NCI-H1048 (cell line): ENCODE data around the gene SMYD1.

Experiments
- DNase-seq: peaks from one replicate; lab custom pipeline; 2025; lab: John Stamatoyannopoulos, UW

SMYD1 gene

DNA sequence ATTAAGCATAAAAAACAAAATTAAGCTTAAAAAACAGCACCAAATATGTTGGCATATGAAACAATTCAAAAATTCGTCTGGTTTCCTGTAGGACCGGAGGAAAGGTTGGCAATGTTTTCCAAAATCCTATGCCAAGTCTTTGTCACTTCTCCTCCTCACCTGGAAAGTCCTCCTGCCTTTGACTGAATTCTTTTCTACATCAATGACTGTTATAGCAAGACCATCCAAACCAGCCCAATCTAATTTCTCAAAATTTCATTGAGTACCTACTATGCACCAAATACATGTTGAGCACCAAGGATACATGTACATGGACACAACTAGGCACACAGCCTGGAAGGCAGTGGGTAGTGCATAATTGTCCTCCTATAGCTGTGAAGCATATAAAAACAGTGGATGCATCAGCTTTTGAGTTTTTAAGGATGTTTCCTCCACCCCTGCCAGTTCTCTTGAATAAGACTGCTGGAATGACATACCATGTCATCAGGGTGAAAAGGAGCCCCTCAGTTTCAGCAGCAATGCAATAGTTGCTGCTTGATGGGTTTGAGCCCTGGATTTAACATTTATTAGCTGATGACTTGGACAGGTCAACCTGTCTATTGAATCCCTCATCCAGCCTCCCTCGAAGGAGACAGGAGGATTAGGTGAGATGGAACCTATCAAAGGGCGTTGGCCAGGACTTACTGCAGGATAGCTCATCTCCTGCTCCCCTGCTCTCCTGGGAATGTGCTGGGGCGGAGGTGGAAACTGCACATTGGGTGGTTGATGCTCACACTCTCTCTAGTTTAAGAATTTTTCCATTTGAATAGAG, 55.7 kb downstream of the SMYD1 start:
- no peak for DNase-seq

DNA sequence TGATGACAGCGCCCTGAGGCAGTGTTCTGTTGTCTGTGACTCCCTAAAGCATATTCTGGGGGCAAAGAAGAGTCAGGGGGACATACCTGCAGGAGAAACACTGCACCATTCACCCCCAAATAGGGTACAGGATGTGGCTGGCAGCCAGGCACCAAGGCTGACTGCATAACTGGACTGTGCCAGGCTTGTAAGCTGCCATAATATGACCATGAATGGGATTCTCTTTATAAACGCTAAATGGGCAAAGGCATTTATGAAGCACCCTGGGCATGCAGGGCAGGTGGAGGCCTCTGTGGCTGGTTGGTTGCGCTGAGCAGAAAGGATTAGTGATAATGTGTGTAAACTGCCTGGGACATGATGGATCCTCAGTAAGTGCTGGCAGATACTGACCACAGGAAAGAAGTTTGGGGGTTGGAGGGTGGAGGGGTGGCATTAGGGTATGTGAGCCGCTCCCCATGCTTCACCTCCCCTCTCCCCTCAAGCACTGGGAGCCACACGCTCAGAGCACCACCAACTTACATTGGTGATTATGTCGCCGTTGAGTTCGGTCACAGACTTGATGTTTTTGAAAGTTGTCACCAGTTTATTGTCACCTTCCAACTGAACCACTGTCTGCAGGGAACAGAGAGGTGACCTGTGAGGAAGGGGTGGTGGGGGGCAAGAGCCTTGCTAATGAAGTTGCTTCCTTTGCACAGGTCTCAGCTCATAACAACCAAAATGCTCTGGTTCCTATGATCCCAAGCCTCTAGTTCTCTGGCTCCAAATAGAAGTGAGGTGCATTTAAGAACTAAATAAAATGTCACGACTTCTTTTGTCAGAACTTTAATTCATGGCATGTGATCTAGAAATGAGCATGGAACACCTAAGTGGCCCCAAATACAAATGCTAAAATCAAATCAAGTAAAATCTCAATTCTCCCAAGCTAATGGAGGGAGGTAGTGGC, 56.6 kb downstream of the SMYD1 start:
- no peak for DNase-seq

DNA sequence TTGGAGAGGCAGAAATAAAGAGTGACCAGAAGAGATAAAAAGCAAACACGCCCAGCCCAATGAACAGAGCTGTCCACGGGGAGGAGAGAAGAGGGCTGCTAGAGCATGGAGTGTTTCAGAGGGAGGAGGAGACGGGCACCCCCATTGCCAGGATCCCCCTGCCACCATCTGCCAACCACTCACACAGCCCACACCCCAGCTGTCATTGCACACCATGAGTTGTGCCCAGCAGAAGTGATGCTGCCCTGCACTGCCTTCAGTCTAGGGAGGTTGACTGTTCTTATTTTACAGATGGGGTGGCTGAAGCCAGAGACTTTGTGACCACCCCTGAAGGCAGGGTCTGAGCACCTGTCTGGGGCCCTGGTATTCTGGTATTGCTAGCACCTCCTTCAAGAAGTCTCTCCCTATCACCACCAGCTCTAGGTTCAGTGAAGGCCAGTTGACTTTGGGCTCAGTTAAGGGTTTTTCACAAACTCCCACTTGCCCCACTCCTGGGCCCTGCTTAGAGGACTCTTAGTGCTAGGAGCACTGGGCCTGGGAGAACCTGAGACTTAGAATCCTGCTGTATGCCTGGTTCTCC, 57.8 kb downstream of the SMYD1 start:
- no peak for DNase-seq

DNA sequence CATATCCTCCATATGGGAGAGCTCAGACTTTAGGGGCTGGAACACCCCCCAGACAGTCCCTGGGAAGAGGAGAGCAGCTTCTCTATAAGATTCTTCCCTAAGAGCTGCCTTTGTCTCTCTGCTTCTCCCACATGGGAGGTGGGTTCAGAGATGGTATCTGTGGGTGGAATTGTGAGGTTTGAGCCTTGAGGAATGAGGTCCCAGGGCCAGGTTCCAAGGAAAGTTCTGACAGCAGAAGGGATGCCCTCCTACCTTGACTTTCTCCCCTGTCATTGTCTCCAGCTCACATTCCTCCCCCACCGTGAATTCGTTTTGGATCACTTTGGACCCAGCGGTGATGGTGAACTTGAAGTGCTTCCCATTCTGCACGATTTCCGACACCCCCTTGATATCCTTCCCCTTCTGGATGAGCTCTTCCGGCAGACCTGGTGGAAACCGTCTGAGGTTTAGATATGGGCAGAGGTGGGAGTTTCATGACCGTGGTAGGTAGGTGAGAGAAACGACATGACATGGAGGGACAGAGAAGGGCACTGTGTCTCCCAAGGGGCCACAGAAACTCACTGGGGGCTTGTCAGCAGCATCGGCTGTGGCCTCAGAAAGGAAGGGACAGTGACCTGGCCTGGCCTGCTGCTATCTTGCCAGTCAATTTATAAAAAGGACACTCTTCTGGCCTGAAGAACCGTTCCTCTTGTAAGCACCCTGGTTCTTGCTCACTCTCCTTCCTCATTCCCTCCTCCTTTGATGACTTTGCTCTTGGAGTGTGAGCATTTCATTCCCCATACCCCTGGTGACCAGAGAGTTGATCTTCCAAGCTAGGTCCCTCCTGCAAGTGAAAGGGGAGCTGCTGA, 58.5 kb downstream of the SMYD1 start:
- DNase-seq = no peak

DNA sequence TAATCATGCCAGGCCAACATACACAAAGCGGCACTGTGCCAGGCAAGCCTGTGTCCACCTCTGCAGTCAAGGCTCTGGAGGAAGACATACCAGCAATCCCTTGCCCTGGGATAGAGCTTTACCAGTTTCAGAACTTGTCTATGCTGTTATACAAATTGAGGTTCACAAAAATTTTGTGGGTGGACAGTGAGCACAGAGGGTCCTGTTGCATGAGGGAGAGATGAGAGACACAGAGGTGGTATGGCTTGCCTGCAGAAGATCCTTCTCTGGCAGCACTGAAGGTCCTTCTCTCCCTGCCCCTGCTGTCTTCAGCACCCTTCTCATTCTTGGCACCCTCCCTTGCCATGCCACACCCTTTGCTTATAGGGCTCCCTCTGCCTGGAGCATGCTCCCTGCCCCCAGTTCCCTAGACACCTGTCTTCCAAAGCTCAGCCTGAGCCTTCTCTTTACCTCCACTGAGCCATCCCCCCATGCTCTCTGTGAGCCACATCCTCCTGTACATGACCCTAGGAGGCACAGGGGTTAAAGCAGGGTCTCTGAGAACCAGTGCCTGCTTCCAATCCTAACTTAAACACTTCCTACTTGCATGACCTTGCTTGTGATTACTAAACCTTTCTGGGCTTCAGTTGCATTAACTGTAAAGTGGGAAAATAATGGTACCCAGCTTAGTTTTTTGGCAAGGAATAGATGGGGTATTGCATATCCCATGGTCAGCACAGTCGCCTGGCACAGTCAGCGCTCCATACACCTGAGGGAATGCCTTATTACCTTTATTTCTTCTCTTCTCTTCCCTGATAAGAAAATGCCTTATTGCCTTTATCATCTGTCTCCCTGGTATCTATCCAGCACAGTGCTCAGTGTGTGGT, 59.4 kb downstream of the SMYD1 start:
- DNase-seq = no peak

DNA sequence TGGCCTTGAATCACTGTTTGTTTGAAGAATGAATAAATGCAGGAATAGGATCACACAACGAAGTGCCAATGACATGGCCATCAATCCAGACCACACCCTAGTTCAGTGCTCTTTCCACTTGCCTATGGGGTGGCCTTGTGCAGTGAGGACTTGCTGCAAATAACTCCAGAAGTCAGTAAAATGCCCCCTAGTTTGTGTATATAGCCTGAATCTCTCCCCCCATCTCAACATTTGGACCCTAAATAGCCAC, 59.9 kb downstream of the SMYD1 start:
- no peak for DNase-seq

DNA sequence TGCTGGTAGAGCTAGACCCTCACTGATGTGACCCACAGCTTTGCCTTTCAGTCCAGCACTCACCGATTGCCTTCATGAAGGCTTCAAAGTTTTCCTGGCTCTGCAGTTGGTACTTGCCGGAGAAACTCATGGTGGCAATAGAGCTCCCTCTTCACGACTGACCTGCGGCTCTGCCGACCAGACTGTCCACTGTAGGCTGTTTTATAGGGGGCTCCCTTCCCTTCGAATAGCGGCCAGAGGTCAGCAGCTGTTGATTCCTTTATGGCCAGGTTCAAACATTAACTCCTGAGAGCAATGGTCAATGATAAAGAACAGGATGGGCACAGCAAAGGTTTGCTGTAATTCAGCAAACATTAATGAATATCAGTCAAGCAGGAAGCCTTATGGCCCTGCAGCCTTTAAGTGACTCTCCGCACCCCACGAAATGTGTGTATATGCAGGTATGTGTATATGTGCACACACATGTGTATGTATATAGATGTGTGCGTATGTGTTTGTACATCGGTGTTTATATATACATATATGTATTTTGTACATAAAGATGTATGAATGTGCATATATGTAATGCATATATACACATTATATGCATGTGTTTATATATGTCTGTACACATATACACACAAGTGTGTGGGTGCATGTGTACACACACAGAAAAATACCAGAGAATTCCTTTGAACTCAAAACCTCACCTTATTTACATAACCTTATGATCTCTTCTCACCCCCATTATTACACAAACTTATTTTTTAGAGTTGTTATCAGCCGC, 60.4 kb downstream of the SMYD1 start, which contains the start of gene FABP1:
Gene FABP1, minus strand, starts transcription at position 175 of the 766 bp plus-strand sequence. Its CDS starts 45 bp downstream, at position 130.
- no peak for DNase-seq

DNA sequence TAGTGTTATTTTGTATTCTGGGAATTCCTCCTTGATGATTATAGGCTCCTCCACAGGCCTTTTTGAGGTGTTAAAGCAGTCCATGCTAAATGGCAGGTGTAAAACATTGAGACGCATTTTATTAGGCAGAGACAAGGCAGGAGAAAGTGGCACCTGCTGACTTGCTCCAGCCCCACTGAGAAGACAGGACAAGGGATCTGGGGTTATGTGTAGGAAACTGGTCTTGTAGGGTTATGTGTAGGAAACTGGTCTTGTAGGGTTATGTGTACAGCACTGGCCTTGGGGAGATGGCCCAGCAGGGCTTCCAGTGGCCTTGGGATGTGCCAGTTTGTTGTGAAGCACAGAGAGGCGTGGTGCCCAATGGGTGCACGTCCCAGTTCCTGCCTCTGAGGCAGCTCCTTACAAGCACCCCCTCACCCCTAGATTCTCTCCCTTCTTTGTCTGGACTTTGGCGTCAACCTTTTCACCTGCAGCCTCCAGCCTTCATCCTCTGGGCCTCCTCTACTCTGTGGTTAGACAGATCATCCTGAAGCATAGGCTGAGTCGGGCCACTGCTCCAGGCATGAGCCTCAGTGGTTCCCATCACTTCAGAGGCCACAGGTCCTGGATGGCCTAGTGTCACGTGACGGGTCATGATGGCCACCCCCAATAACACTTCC, 61.2 kb downstream of the SMYD1 start:
- DNase-seq = no peak

DNA sequence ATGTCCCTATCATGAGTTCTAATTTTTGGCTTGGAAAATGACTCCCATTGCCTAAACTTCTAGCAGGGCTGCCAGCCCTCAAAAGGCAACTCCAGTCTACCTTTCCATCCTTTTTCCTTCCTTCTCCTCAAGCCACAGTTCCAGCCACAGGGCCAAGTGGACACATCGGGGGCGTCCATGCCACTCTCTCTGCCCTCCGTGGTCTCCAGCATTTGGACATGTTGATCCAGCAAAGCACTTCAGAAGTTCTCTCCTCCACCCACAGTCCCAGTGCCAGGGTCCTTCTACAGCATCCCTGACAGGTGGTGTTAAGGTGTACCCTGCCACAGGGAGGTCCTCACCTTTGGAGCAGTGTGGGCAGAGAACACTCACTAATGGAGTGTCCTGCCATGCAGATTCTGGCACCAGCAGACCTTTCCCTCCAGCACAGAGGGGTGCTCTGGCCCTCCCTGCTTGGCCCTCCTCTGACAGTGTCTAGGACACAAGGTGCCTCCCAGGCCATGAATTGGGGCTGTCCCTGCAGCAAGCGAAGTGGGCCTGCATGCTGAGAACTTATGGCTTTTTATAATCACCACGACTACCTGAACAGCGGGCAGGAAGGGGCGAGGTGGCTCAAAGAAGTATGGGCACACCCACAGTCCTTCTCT, 61.8 kb downstream of the SMYD1 start:
- DNase-seq = no peak

DNA sequence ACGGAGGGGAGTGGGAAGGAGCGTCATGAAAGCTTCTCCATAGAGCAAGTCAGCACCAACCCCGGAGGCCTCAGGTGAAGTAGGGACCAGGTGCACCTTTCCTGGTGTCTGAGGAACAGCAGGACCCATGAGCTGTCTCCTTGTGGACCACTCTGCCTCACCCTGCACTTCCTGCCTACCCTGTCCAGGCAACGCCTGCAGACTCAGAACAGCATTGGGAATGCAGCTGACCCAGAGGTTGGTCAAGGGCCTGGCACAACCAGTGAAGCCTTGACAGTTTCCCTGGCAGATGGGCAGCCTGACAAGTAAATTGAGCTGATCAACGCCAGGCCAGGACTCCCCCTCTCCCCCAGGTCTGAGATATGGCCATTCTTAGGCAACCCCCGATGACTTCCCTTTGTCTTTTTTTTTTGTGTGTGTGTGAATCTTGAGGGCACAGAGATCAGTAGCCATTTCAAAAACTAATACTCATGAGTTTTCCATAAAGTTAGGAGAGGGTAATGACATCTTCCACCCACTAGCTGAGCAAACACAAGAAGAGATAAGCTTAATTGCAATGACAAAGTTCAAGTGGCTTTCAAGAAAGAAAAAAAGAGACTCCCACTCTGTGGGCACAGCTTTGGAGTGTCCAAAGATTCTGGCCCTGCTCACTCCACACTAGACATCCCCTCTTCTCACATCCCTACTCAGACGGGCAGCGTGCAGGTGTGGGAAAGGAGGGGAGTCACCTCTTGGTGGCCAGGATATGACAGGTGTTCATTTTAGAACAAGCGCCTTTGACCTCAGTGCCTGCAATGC, 63.8 kb downstream of the SMYD1 start:
- DNase-seq = no peak

DNA sequence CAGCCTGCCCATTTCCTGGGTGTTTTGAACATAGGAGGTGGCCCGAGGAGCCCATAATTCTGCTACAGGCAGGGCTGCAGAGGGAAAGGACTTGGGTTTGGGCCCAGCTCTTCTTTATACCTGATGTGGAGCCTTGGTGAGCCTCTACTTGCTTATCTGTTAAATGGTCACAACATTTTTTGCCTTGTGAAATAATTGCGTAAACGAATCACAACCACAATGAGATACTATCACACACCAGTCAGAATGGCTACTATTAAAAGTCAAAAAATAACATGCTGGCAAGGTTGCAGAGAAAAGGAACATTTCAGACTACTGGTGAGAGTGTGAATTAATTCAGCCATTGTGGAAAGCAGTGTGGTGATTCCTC, 64.4 kb downstream of the SMYD1 start:
- DNase-seq = no peak

DNA sequence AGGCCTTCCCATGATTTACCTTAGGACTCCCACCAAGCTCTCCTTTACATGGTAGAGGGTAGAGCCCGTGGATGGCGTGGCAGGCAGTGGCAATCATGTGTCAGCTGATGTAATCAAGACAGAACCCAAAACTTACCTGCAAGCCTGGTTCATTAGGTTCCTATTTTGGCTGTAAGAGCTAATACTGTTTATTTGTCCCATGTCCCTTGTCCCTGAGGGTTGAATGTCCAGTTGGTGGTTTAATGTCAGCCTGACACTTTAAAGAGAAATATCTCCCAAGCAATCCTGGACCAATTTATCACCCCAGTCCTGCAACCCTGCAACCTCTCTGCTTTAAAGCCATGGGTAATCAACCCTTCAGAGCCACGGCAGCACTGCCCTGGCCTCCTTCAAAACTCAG, 66.2 kb downstream of the SMYD1 start:
- DNase-seq = no peak

DNA sequence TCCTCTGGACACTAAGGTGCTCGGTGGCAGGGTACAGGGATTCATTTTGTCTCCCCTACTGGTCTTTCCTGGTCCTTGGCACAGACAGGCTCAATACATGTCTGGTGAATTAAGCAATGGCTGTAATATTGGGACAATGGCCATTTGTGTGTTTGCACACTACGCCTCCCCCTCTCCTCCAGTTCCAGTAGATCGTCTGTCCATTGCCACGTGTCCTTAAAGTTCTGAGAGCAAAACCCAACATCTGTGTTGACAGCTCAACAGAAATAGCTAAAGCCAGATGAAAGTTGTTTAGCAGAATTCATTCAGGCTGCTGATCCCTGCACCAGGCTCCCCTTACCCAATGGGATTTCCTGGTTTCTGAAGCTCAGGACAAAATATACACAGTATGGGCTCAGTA, 69.2 kb downstream of the SMYD1 start:
- DNase-seq = no peak

DNA sequence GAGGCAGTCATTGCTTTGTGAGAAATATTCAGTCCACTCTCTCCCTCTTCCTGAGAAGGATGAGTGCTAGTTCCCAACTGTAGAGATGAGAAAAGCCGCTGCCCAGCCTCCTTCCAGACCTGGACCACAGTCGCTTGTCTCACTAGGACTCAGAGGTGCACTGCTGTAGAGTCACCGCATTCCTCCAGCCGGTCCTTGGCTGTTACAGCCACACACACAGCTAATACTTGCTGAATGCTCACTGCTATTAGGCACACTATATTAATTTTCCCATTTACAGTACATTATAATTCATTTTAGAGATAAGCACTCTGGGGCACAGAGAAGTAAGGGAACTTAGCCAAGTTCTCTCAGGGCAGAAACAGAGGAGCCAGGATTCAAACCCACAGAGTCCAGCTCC, 70.2 kb downstream of the SMYD1 start:
- DNase-seq = no peak

DNA sequence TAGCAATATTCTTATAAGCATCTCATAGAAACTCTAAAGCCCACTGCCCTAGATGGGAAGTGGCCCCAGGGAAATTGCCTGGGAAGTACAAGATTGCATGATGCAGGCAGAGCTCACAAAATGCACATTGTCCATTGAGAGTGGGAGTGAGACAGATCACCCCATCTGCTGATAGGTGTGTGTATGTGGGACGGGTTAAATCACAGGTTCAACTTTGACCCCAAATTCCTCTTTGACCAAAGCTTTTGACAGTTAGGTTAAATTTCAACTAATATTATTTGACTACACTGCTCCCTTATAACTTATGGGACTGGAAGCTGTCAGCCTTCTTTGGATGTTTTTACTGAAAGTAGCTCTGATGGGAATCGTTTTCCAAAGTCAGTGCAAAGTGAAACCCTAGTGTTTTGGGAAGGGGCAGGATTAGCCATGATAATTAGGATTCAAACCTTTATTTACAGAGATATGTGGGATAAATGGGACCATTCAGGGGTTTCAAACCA, 71.6 kb downstream of the SMYD1 start:
- DNase-seq = no peak

DNA sequence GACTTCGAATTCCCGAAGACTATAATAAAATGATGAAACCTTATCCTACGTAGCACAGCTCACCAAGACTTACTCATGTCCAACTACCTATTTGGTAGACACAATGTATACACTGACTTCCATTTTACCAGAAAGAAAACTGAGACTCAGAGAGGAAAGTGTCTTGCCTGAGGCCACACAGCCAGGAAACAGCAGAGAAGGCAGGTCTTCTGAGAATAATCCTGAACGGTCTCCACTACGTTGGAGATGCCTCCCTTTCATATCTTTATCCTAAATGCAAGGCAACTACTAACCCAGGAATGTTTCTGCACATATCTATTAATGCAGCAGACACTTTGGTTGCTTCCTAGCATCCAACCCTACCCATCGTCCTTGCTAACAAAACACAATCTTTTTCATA, 72.2 kb downstream of the SMYD1 start:
- no peak for DNase-seq

DNA sequence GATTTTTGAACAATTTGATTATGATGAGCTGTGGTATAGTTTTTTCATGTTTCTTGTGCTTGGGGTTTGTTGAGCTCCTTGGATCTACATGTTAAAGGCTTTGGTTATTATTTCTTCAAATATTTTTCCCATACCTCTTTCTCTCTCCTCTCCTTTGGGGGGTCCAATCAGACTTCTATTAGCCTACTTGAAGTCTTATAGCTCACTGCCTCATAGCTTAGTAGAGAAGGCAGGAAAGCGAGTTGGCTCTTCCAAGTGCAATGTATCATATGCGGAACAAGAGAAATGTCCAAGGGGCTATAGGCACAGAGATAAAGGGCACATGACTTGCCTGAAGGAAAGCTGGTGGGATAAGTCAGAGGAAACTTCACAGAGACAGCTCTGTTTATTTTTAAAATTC, 74.3 kb downstream of the SMYD1 start:
- no peak for DNase-seq

DNA sequence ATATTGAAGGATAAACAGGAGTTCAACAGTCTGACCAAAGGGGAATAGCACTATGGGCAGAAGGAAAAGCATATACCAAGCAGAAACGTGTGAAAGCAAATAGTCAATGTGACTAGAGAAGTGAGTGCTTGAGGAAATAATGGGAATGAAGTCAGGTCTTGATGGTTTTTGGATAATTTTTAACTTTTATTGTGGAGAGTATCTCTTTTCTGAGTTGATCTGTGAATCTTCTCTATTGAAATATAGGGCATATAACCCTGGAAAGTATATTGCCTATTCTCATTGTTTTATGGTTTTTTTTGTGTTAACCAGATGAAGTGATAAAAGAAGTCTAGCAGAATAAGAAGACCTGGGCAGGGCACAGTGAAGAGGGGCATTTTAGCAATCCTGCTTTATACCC, 76.6 kb downstream of the SMYD1 start:
- no peak for DNase-seq
